Hepatocyte (in vitro differentiated cells): Measurements from ENCODE around the gene TLE6.
A peak's percentile ranks its signal among the peaks of the same experiment; 100 is the strongest.

Experiments used
- EZH2 ChIP-seq: fragments of 200-600 bp; sonication (generic); IDR thresholded peaks from 2 replicates; pipeline ENCODE4 v1.6.1; 2016; ENCODE audit warnings: antibody characterized with exemption, mild to moderate bottlenecking, borderline replicate concordance
- EZH2phosphoT487 ChIP-seq: fragments of 200-600 bp; sonication (generic); IDR thresholded peaks from one replicate; pipeline ENCODE4 v1.6.1; 2018; ENCODE audit warnings: antibody characterized with exemption, mild to moderate bottlenecking, low read depth, moderate library complexity; ENCODE audit not compliant: unreplicated experiment, severe bottlenecking
- TF ChIP-seq, protein P1 (sequence below): fragments of 200-600 bp; sonication (generic); IDR thresholded peaks from 2 replicates; pipeline ENCODE4 v1.5.1; 2016; ENCODE audit warnings: antibody characterized with exemption, mild to moderate bottlenecking; ENCODE audit not compliant: poor library complexity

DNA sequence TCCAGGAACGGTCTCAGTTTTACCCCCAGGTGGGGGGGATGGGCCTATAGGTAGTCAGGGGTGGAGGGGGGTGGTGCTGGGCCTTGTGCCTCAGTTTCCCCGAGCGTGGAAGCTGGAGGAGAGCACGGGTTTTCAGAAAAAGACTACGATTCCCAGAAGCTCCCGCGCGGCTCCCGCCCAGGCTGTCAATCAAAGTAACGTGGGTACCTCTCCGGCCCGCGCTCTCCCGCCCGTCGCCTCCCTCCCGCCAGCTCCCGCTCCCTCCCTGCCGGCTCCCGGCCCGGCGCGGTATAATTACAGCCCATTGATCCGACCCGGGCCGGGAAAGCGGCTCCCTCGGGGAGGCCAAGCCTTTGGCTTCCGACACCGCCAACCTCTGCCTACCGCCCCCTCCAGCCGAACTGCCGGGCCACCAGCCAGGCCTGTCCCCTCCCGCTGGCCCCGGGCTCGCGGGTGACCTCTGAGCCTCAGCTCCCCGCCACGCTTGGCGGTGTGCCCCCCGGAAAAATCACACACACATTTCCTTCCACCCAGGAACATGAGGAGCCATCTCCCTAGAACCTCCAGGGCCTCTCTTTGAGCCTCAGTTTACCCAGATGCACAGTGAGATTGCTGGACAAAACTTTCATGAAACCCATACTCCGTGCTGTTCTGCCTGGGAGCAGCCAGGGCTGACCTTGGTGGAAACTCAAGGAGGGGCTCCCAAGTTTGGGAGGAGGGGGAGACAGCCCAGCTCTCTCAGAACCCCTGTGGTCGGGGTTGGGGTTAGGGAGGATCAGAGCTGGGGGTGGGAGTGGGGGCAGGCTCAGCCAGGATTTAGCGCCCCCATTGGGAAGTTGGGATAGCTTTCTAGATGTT lies 59.0 kb downstream of the TLE6 start:
- TF ChIP-seq EZH2 (no peak), EZH2phosphoT487 (no peak)
- TF ChIP-seq, protein P1, sequence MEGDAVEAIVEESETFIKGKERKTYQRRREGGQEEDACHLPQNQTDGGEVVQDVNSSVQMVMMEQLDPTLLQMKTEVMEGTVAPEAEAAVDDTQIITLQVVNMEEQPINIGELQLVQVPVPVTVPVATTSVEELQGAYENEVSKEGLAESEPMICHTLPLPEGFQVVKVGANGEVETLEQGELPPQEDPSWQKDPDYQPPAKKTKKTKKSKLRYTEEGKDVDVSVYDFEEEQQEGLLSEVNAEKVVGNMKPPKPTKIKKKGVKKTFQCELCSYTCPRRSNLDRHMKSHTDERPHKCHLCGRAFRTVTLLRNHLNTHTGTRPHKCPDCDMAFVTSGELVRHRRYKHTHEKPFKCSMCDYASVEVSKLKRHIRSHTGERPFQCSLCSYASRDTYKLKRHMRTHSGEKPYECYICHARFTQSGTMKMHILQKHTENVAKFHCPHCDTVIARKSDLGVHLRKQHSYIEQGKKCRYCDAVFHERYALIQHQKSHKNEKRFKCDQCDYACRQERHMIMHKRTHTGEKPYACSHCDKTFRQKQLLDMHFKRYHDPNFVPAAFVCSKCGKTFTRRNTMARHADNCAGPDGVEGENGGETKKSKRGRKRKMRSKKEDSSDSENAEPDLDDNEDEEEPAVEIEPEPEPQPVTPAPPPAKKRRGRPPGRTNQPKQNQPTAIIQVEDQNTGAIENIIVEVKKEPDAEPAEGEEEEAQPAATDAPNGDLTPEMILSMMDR: peak; percentile 4
